ENCODE results near the gene SASH1.

- TF ChIP-seq CTCF (IDR thresholded peaks at IDR 0.05) (no peak), POLR2A (IDR thresholded peaks at IDR 0.05) (no peak)
Measured at GRCh38 chr6:148349466-148349865, 6.8 kb downstream of the SASH1 start.

Measured in body of pancreas (tissue), 4 donors.